Hindlimb muscle (tissue), 1 donor: Measurements from ENCODE around the gene NAGLU. TPM values are rescaled to one million over a fixed set of nuclear protein-coding genes. Genes with fewer than 3 reads are reported as not detected.
A peak's percentile ranks its signal among the peaks of the same experiment; 100 is the strongest.
"Not testable (repeated sequence)": the region's sequence is repeated elsewhere in the genome, so short reads cannot be mapped to it uniquely, and the experiment has no call there.

Experiments used
- DNase-seq: peaks from one replicate; pipeline ENCODE4 v3.0.0-alpha.2; 2013
- polyA plus RNA-seq: library from polyadenylated mRNA; unstranded; fragments of 120-200 nt; gene quantifications from one replicate; pipeline ENCODE4 v1.2.1, GENCODE V29; 2013; ENCODE audit not compliant: insufficient read length

The NAGLU gene
- polyA plus RNA-seq, 1 donor = 22.7 TPM

DNA sequence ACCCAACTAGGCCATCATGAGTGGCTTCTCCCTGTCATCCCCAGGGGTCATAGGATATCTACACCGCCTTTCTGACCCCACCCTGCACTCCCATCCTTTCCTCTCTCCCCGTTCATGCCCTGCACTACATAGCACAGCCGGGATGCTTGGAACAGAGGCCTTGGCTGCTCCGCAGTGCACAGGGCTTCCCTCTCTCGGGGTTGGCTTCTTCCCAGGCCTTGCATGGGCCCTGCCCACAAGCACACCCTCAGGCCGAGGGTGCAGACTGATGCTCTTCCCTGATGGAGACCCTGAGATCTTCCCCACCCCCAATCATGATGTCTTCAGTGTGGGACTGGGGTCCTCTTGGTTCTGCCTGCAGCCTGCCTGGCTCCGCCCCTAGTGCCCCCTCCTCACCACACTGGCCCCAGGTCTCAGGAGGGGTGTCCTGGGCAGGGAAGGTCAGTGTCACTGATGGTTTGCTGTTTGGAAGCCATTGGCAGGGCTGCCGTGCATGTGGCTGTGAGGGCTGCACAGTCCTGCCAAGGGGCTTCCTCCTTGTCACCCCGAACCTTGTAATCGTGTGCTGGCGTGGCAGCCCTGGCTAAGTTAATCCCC, 14.3 kb upstream of the NAGLU start:
- DNase-seq = no peak

DNA sequence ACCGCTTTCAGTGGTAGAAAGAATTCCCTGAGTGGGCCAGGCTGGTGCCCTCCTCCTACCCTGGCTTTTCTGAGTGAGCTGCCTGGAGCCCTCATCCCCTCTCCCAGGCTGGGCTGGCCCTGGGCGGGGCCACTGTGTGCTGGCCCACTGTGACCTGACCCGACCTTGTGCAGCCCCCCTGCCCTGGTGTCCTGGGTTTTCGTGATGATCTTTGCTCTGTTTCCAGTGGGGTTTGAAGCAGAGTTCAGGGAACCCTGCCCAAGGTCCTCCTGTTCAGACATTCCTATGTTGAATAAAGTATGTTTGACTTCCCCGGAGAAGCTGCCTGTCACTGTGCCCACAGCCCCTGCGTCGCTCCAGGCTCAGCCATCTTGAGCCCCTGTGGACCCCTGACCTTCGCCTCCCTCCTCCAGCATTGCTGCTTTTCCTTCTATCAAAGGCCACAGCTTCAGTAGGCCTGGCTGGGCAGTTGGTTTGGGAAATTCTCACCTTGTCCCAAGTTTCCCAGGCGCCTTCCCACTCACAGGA, 13.7 kb upstream of the NAGLU start:
- DNase-seq = no peak

DNA sequence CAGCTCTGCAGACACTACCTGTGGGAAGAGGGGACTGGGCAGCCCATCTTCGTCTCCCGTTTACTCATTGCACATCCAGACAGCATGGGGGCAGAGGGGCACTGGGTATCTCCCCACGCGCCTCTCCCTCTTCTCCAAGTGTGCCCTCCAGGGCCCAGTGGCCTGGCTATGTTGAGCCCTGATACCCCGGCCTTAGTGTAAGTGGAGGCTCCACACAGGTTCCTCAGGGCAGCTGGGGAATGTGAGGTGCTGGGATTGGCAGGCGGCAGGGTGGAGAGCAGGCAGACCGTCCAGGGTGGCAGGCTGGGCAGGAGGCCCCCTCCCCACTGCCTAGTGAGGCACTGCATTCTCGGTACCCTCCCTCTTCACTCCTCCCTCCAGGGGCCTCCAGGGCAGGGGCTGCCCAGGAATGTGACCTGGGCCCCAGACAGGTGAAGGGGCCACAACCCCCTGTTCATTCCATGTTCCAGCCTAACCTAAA, 13.2 kb upstream of the NAGLU start:
- no peak for DNase-seq

GRCh38 chr17:42525221-42525620, 10.8 kb upstream of the NAGLU start:
- no peak for DNase-seq

- DNase-seq = no peak
Measured at GRCh38 chr17:42526031-42526444, 10.0 kb upstream of the NAGLU start.

DNA sequence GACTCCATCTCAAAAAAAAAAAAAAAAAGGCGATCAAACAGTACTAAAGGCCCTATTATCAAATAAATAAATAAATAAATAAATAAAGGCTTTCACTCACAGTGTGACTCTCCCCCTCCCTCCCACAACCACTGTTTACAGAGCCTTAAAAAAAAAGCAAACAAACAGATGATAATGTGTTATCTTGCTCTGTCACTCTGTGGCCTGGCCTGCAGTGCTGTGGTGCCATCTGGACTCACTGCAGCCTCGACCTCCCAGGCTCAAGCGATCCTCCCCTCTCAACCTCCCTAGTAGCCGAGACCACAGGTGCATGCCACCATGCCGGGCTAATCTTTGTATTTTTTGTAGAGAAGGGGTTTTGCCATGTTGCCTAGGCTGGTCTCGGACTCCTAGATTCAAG, 8.1 kb upstream of the NAGLU start:
- DNase-seq = no peak

GRCh38 chr17:42529061-42529460, 7.0 kb upstream of the NAGLU start:
- no peak for DNase-seq

- DNase-seq = no peak
Measured at GRCh38 chr17:42530952-42531454, 5.0 kb upstream of the NAGLU start.

DNA sequence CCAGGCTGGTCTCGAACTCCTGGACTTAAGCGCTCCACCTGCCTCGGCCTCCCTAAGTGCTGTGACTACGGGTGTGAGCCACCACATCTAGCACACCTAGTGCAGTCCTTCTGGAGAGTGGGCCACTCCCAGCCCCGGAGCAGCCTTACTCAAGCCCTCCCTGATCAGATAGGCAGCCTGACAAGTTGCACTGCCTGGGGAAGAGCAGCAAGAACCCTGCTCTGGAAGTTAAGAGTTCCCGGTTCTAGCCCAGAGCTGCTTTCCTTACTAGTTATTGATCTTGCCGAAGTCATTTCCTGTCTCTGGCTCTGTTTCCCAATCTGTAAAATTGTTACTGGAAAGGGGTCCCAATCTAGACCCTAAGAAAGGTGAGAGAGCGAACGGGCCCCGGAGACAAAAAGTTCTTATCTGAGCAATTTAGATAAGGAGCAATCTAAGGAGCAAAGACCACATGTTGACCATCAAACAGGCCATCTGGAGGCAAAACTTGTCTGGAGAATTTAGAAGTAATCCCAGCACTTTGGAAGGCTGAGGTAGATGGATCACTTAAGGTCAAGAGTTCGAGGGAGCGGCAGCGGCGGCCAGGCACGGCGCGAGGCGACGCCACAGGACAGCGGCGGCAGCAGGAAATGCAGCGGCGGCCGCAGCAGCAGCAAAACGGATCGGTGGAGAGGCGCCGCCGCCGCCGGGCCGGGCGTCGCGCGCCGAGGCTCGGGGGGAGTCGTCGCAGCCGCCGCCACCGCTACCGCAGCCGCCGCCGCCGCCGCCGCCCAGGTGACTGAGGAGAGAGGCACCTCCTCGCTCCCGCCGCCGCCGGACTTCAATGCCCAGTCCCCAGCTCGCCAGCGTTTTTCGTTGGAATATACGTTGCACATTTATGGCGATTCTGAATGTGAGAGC, 4.3 kb upstream of the NAGLU start:
- DNase-seq = peak; percentile 67

GRCh38 chr17:42535155-42536047, 640 bp upstream of the NAGLU start:
- DNase-seq = no peak

DNA sequence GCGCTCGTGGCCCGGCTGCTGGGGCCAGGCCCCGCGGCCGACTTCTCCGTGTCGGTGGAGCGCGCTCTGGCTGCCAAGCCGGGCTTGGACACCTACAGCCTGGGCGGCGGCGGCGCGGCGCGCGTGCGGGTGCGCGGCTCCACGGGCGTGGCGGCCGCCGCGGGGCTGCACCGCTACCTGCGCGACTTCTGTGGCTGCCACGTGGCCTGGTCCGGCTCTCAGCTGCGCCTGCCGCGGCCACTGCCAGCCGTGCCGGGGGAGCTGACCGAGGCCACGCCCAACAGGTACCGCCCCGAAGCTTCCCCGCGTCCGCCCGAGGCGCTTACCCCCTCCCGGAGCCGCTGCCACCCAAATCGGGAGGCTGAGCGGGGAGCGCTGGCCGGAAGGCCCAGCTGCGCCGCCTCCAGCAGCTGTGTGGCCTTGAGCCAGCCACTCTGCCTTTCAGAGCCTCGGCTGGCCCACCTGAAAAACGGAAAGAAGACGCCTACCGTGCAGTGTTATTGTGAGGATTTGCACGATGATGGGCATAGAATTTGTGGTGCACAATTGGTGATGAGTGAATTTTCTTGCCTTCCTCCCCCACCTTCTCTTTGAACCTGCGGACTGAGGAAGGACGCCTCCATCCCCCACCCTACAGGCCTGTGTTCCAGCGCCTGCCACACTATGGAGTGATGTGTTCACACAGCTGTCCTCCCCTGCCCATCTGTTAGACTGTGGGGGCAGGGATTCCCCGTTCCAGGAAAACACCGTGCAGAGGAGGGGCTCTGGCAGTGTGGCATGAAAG, 523 bp downstream of the NAGLU start:
- DNase-seq = peak; percentile 83

- no peak for DNase-seq
Measured at GRCh38 chr17:42537156-42537805, 1.2 kb downstream of the NAGLU start.

DNA sequence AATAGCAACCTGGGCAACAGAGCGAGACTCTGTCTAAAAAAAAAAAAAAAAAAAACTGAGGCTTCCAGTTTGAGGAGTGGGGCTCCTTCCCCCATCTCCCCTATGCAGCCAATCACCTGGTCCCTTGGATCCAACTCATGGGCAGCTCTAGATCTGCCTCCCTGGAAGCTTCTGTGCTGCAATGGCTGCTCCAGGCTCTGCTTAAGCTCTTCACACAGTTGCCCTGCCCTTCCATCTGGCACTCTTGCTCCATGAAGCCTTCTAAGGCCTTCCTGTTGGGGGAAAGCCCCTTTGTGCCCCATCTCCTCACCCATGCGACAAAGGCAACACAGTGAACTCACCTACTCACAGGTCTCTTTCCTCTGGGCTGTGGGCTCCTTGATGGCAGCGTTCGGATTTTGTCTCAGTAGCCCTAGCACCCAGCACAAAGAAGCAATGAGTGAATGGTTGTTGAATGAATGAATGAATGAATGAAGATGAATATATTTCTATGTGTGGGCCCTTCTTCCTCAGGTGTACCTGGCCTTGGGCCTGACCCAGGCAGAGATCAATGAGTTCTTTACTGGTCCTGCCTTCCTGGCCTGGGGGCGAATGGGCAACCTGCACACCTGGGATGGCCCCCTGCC, 1.9 kb downstream of the NAGLU start:
- no peak for DNase-seq

GRCh38 chr17:42538482-42538881, 2.4 kb downstream of the NAGLU start:
- DNase-seq = no peak

GRCh38 chr17:42540558-42540957, 4.5 kb downstream of the NAGLU start:
- DNase-seq = not testable (repeated sequence)

- no peak for DNase-seq
Measured at GRCh38 chr17:42541041-42541833, 5.2 kb downstream of the NAGLU start.

GRCh38 chr17:42543190-42544079, 7.4 kb downstream of the NAGLU start:
- DNase-seq = peak; percentile 43

DNA sequence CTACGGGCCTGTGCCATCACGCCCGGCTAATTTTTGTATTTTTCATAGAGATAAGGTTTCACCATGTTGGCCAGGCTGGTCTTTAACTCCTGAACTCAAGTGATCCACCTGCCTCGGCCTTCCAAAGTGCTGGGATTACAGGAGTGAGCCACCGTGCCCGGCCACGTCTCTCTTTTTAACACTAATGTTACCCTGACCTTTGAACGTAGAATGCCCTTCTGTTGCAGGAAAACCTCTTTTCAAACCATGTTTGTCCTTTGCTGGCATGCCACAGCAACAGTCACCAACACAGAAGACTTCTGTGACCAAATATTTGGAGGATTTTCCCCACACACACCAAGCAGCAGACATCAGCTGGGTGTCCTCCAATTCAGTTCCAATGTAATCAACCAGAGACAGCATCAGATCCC, 8.8 kb downstream of the NAGLU start:
- no peak for DNase-seq
